Fibroblast of lung (primary cell): ENCODE measurements around the gene SSBP3.

ENCODE experiments used
- CTCF ChIP-seq, 2 donors: IDR thresholded peaks in 1 of 2; conservative IDR thresholded peaks in 1 of 2; 1 replicate in 1 of 2; 2 replicates in 1 of 2; pipeline ENCODE4 v1.5.1; 2011 to 2012; ENCODE audit warnings: low read length in 2 of 2, control low read depth in 1 of 2, inconsistent platforms in 1 of 2, low read depth in 1 of 2, mild to moderate bottlenecking in 1 of 2
- EZH2 ChIP-seq: IDR thresholded peaks from 2 replicates; pipeline ENCODE4 v1.5.1; 2012; ENCODE audit warnings: low read length, control low read depth, mild to moderate bottlenecking; ENCODE audit errors: missing control alignments

- TF ChIP-seq CTCF (conservative IDR thresholded peaks at IDR 0.05 in 1 of 2, IDR thresholded peaks at IDR 0.05 in 1 of 2; ENCODE audit: low read depth in 1 of 2, low read length in 2 of 2) (no peak), EZH2 (no peak)
These were observed 14.9 kb upstream of the SSBP3 start for GRCh38 chr1:54421101-54421504.
